ENCODE results near the gene PFKL. TPM values are rescaled to one million over a fixed set of nuclear protein-coding genes. Genes with fewer than 3 reads are reported as not detected.
A peak's percentile ranks its signal among the peaks of the same experiment; 100 is the strongest.

Gene PFKL
- total RNA-seq, 1 donor from 2014 or later = 101 TPM

- TF ChIP-seq, protein P1, sequence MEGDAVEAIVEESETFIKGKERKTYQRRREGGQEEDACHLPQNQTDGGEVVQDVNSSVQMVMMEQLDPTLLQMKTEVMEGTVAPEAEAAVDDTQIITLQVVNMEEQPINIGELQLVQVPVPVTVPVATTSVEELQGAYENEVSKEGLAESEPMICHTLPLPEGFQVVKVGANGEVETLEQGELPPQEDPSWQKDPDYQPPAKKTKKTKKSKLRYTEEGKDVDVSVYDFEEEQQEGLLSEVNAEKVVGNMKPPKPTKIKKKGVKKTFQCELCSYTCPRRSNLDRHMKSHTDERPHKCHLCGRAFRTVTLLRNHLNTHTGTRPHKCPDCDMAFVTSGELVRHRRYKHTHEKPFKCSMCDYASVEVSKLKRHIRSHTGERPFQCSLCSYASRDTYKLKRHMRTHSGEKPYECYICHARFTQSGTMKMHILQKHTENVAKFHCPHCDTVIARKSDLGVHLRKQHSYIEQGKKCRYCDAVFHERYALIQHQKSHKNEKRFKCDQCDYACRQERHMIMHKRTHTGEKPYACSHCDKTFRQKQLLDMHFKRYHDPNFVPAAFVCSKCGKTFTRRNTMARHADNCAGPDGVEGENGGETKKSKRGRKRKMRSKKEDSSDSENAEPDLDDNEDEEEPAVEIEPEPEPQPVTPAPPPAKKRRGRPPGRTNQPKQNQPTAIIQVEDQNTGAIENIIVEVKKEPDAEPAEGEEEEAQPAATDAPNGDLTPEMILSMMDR (IDR thresholded peaks at IDR 0.05) = no peak
- Histone ChIP-seq H3K9me3 (no peaks in the 10 kb centered on the region), H3K27me3 (peaks cover 14% of the 10 kb centered on the region), H3K4me3 (peak overlapping the region; percentile 41), H3K4me1 (peaks cover 17% of the 10 kb centered on the region), H3K27ac (no peak overlapping the region), H3K36me3 (no peaks in the 10 kb centered on the region)
- intact Hi-C loops (cut with DNase I) = no loop called here
- ATAC-seq (no peak), DNase-seq (no peak)
These were observed 55.2 kb downstream of the PFKL start for GRCh38 chr21:44354775-44355771.

- DNase-seq = no peak
- H3K4me1 ChIP-seq = peaks cover 17% of the 10 kb centered on the region
- no peak overlapping the region for H3K27ac ChIP-seq
- TF ChIP-seq, protein P1 (IDR thresholded peaks at IDR 0.05) = no peak
- no peak for ATAC-seq
- no peaks in the 10 kb centered on the region for H3K36me3 ChIP-seq
- no peak overlapping the region for H3K4me3 ChIP-seq
- intact Hi-C loops (cut with DNase I) = no loop called here
- peaks cover 8% of the 10 kb centered on the region for H3K27me3 ChIP-seq
- H3K9me3 ChIP-seq = no peaks in the 10 kb centered on the region
These were observed 56.3 kb downstream of the PFKL start for GRCh38 chr21:44356160-44356559.

- Histone ChIP-seq H3K9me3 (no peaks in the 10 kb centered on the region), H3K27ac (no peak overlapping the region), H3K4me3 (no peak overlapping the region), H3K27me3 (peaks cover 4% of the 10 kb centered on the region), H3K36me3 (no peaks in the 10 kb centered on the region), H3K4me1 (peaks cover 17% of the 10 kb centered on the region)
- intact Hi-C loops (cut with DNase I) = no loop called here
- no peak for ATAC-seq
- no peak for DNase-seq
- TF ChIP-seq, protein P1 (IDR thresholded peaks at IDR 0.05) = no peak
These were observed 56.8 kb downstream of the PFKL start for GRCh38 chr21:44356636-44357035.

DNA sequence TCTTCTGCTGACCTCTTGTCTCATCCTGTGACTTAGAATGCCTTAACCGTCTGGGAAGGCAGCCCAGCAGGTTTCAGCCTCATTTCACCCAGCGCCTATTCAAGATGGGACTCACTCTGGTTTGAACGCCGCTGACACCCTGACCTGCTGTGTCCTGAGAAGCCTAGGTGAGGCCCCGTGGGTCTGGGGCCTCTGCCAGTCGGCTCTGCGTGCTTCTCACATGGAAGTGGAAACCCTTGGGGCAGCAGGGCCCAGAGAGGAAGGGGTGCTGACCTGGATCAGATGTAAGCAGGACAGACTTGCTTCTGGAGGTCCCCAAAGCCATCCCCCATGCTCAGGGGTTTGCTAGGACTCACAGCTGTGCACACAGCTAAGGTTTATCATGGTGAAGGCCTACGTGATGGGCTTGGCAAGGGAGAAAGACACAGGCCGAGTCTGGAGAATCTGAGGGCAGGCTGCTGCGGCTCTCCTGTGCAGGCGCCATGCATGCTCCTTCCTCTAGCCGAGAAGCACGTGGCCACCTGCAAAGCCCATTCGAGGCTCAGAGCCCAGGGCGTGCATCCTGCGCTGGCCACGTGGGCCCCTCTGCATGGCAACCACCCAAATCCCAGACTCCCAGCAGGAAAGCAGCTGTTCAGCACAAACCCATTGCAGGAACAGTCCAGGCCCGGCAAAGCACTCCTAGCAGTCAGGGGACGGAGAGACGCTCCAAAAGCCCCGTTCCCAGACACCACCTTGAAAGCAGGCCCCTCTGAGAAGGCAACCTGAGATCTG lies 57.4 kb downstream of the PFKL start:
- intact Hi-C loops (cut with DNase I) = no loop called here
- ATAC-seq (no peak), DNase-seq (no peak)
- Histone ChIP-seq H3K4me3 (no peak overlapping the region), H3K9me3 (no peaks in the 10 kb centered on the region), H3K4me1 (peaks cover 17% of the 10 kb centered on the region), H3K27me3 (no peaks in the 10 kb centered on the region), H3K27ac (no peak overlapping the region), H3K36me3 (no peaks in the 10 kb centered on the region)
- TF ChIP-seq, protein P1 (IDR thresholded peaks at IDR 0.05) = no peak

GRCh38 chr21:44359396-44359795 lies 59.5 kb downstream of the PFKL start:
- Histone ChIP-seq H3K4me3 (no peak overlapping the region), H3K9me3 (no peaks in the 10 kb centered on the region), H3K4me1 (peaks cover under 1% of the 10 kb centered on the region), H3K27ac (no peak overlapping the region), H3K27me3 (no peaks in the 10 kb centered on the region), H3K36me3 (no peaks in the 10 kb centered on the region)
- TF ChIP-seq, protein P1 (IDR thresholded peaks at IDR 0.05) = no peak
- ATAC-seq (no peak), DNase-seq (no peak)
- intact Hi-C loops (cut with DNase I) = no loop called here

Data from upper lobe of right lung (tissue), 1 donor.